Neuronal stem cell (in vitro differentiated cells): Measurements from ENCODE around the gene AIFM3.
A peak's percentile ranks its signal among the peaks of the same experiment; 100 is the strongest.

ENCODE experiments used
- DNase-seq: peaks from one replicate; pipeline ENCODE4 v3.0.0-alpha.2; 2013; ENCODE audit warnings: low spot score
- H2AFZ ChIP-seq: one replicate; pipeline ENCODE4 v1.6.1; 2013; ENCODE audit warnings: mild to moderate bottlenecking, low read length, inconsistent platforms
- H2AK5ac ChIP-seq: 2 replicates; pipeline ENCODE4 v1.6.1; 2013; ENCODE audit warnings: low read depth, mild to moderate bottlenecking, inconsistent platforms, low read length, moderate library complexity, mixed read lengths
- H2BK120ac ChIP-seq: 2 replicates; pipeline ENCODE4 v1.6.1; 2013; ENCODE audit warnings: low read depth, mild to moderate bottlenecking, inconsistent platforms, low read length, moderate library complexity, mixed read lengths
- H2BK12ac ChIP-seq: one replicate; pipeline ENCODE4 v1.6.1; 2013; ENCODE audit warnings: low read length, inconsistent platforms
- H2BK15ac ChIP-seq: 2 replicates; pipeline ENCODE4 v1.6.1; 2013; ENCODE audit warnings: mild to moderate bottlenecking, low read length, inconsistent platforms, mixed read lengths
- H2BK5ac ChIP-seq: one replicate; pipeline ENCODE4 v1.6.1; 2013; ENCODE audit warnings: inconsistent platforms, mild to moderate bottlenecking, low read length, moderate library complexity
- H3K14ac ChIP-seq: one replicate; pipeline ENCODE4 v1.6.1; 2013; ENCODE audit warnings: low read length, inconsistent platforms
- H3K18ac ChIP-seq: 2 replicates; pipeline ENCODE4 v1.6.1; 2013; ENCODE audit warnings: low read length, inconsistent platforms
- H3K23ac ChIP-seq: 2 replicates; pipeline ENCODE4 v1.6.1; 2013; ENCODE audit warnings: low read depth, mild to moderate bottlenecking, mixed read lengths, low read length, inconsistent platforms; ENCODE audit not compliant: poor library complexity
- H3K27ac ChIP-seq: replicated peaks from 3 replicates; pipeline ENCODE4 v1.5.1; 2013; ENCODE audit warnings: low read length, inconsistent platforms
- H3K27me3 ChIP-seq, 3 experiments: 2 replicates each; pipeline ENCODE4 v1.6.1; 2013; ENCODE audit warnings: low read length in 3 of 3, mild to moderate bottlenecking in 2 of 3, inconsistent platforms in 1 of 3, low read depth in 1 of 3, mixed read lengths in 1 of 3, moderate library complexity in 1 of 3; ENCODE audit not compliant: control insufficient read depth in 3 of 3, insufficient read depth in 3 of 3
- H3K36me3 ChIP-seq, 2 donors: replicated peaks in 1 of 2; 2 replicates each; pipeline ENCODE4 v1.6.1; 2013; ENCODE audit warnings: low read length in 2 of 2; ENCODE audit not compliant: control insufficient read depth in 2 of 2, insufficient read depth in 2 of 2
- H3K4ac ChIP-seq: 2 replicates; pipeline ENCODE4 v1.6.1; 2013; ENCODE audit warnings: inconsistent platforms, mild to moderate bottlenecking, low read length, moderate library complexity
- H3K4me1 ChIP-seq, 2 donors: 1 replicate in 1 of 2; 2 replicates in 1 of 2; pipeline ENCODE4 v1.6.1; 2013; ENCODE audit warnings: low read length in 2 of 2, low read depth in 1 of 2; ENCODE audit not compliant: control insufficient read depth in 2 of 2, insufficient read depth in 1 of 2
- H3K4me2 ChIP-seq: one replicate; pipeline ENCODE4 v1.6.1; 2013; ENCODE audit warnings: mild to moderate bottlenecking, low read length, inconsistent platforms; ENCODE audit not compliant: insufficient read depth, poor library complexity, severe bottlenecking
- H3K4me3 ChIP-seq, 2 donors: 2 replicates each; pipeline ENCODE4 v1.5.1; 2013; ENCODE audit warnings: low read length in 2 of 2, mild to moderate bottlenecking in 2 of 2, inconsistent platforms in 1 of 2, moderate library complexity in 1 of 2
- H3K79me1 ChIP-seq: one replicate; pipeline ENCODE4 v1.6.1; 2013; ENCODE audit warnings: low read depth, mild to moderate bottlenecking, inconsistent platforms, low read length, moderate library complexity
- H3K9ac ChIP-seq: one replicate; pipeline ENCODE4 v1.6.1; 2013; ENCODE audit warnings: mild to moderate bottlenecking, low read depth, low read length, inconsistent platforms; ENCODE audit not compliant: poor library complexity
- H3K9me3 ChIP-seq, 2 donors: replicated peaks in 1 of 2; 2 replicates each; pipeline versions ENCODE3 to v1.6.1; 2013; ENCODE audit warnings: low read length in 2 of 2, mild to moderate bottlenecking in 2 of 2, inconsistent platforms in 1 of 2, low read depth in 1 of 2, mixed read lengths in 1 of 2, moderate library complexity in 1 of 2; ENCODE audit not compliant: control insufficient read depth in 2 of 2, insufficient read depth in 1 of 2
- H4K8ac ChIP-seq: one replicate; pipeline ENCODE4 v1.6.1; 2013; ENCODE audit warnings: low read depth, mild to moderate bottlenecking, inconsistent platforms, low read length, moderate library complexity
- H4K91ac ChIP-seq: one replicate; pipeline ENCODE4 v1.6.1; 2013; ENCODE audit warnings: low read length, low read depth, mild to moderate bottlenecking, inconsistent platforms; ENCODE audit not compliant: poor library complexity
- WGBS, 2 donors: extraction: QIAGEN DNeasy Blood & Tissue Kit; methylation state at CpG; one replicate each; pipeline ENCODE4 v1.1.7; 2013; ENCODE audit warnings: missing lambda C conversion rate in 2 of 2, mixed read lengths in 1 of 2; ENCODE audit not compliant: insufficient read length in 2 of 2, insufficient replicate concordance in 1 of 2; ENCODE audit errors: extremely low coverage in 2 of 2; 5-methylcytosine and 5-hydroxymethylcytosine counted together

The AIFM3 gene

GRCh38 chr22:20964799-20965103 is 2.3 kb upstream of the AIFM3 start:
- Histone ChIP-seq H3K36me3 (no peaks in the 10 kb centered on the region), H3K27ac (no peak overlapping the region), H2BK15ac (no peak overlapping the region), H3K27me3 (peaks cover 0 to 50% (median 0%) of the 10 kb centered on the region in 3 experiments), H4K91ac (no peak overlapping the region), H3K14ac (no peak overlapping the region), H3K4me1 (peaks cover 18 to 22% of the 10 kb centered on the region in 2 donors), H3K18ac (peak overlapping the region; percentile 73), H3K79me1 (peaks cover 3% of the 10 kb centered on the region), H4K8ac (no peak overlapping the region), H3K9me3 (no peaks in the 10 kb centered on the region), H2BK5ac (no peak overlapping the region), H3K4me3 (peak overlapping the region in 1 of 2 donors; percentile 42), H3K4me2 (peak overlapping the region; percentile 79), H2BK120ac (no peak overlapping the region), H3K9ac (no peak overlapping the region), H2AK5ac (no peak overlapping the region), H2BK12ac (no peak overlapping the region), H2AFZ (peak overlapping the region; percentile 80), H3K4ac (no peak overlapping the region), H3K23ac (peak overlapping the region; percentile 23)
- no peak for DNase-seq
- no CpG with 5 or more reads among the region's 28 CpGs for WGBS, 2 donors

GRCh38 chr22:20965104-20965887 is 1.8 kb upstream of the AIFM3 start:
- no peaks in the 10 kb centered on the region for H3K36me3 ChIP-seq
- no CpG with 5 or more reads among the region's 65 CpGs for WGBS, 2 donors
- no peak overlapping the region for H2BK120ac ChIP-seq
- no peak overlapping the region for H3K14ac ChIP-seq
- H3K4ac ChIP-seq, result no peak overlapping the region
- H3K27ac ChIP-seq, result no peak overlapping the region
- peaks cover 3% of the 10 kb centered on the region for H3K79me1 ChIP-seq
- peak overlapping the region; percentile 89 for H2AK5ac ChIP-seq
- H2BK15ac ChIP-seq, result peak overlapping the region; percentile 82
- H3K23ac ChIP-seq, result peak overlapping the region; percentile 11
- H3K4me2 ChIP-seq, result peak overlapping the region; percentile 70
- DNase-seq, result no peak
- H3K27me3 ChIP-seq, result peaks cover 0 to 50% (median 0%) of the 10 kb centered on the region in 3 experiments
- H3K18ac ChIP-seq, result peak overlapping the region; percentile 95
- H2BK12ac ChIP-seq, result peak overlapping the region; percentile 59
- H2AFZ ChIP-seq, result peak overlapping the region; percentile 94
- H4K91ac ChIP-seq, result no peak overlapping the region
- peaks cover 18 to 22% of the 10 kb centered on the region in 2 donors for H3K4me1 ChIP-seq
- H2BK5ac ChIP-seq, result no peak overlapping the region
- H4K8ac ChIP-seq, result no peak overlapping the region
- H3K9ac ChIP-seq, result peak overlapping the region; percentile 2
- peak overlapping the region in 1 of 2 donors; percentile 71 for H3K4me3 ChIP-seq
- H3K9me3 ChIP-seq, result no peaks in the 10 kb centered on the region

GRCh38 chr22:20965888-20966855 is 883 bp upstream of the AIFM3 start:
- peaks cover 0 to 50% (median 0%) of the 10 kb centered on the region in 3 experiments for H3K27me3 ChIP-seq
- peaks cover 3% of the 10 kb centered on the region for H3K79me1 ChIP-seq
- no peak overlapping the region for H2AFZ ChIP-seq
- no CpG with 5 or more reads among the region's 13 CpGs for WGBS, 2 donors
- H2AK5ac ChIP-seq, result peak overlapping the region; percentile 89
- H3K36me3 ChIP-seq, result no peaks in the 10 kb centered on the region
- H3K27ac ChIP-seq, result no peak overlapping the region
- no peak overlapping the region for H3K4ac ChIP-seq
- H3K4me1 ChIP-seq, result peaks cover 20 to 27% of the 10 kb centered on the region in 2 donors
- H3K18ac ChIP-seq, result peak overlapping the region; percentile 76
- H3K23ac ChIP-seq, result peak overlapping the region; percentile 60
- no peak overlapping the region for H3K4me2 ChIP-seq
- H2BK15ac ChIP-seq, result peak overlapping the region; percentile 82
- peak overlapping the region; percentile 56 for H2BK5ac ChIP-seq
- no peak overlapping the region for H4K91ac ChIP-seq
- no peaks in the 10 kb centered on the region for H3K9me3 ChIP-seq
- DNase-seq, result no peak
- peak overlapping the region; percentile 64 for H2BK120ac ChIP-seq
- H2BK12ac ChIP-seq, result peak overlapping the region; percentile 33
- H3K4me3 ChIP-seq, result no peak overlapping the region
- no peak overlapping the region for H3K9ac ChIP-seq
- H4K8ac ChIP-seq, result no peak overlapping the region
- H3K14ac ChIP-seq, result no peak overlapping the region
